HG03280 (cell line): ENCODE results near the gene PACS1.
"Not testable (repeated sequence)": the region's sequence is repeated elsewhere in the genome, so short reads cannot be mapped to it uniquely, and the experiment has no call there.

Experiments
- ATAC-seq: cut with Tn5 transposase; IDR thresholded peaks from one replicate; pipeline ENCODE4 v1.9.1; 2021; ENCODE audit warnings: mild to moderate bottlenecking, moderate library complexity; ENCODE audit not compliant: unreplicated experiment

The PACS1 gene

GRCh38 chr11:66239998-66240780 lies 170.1 kb downstream of the PACS1 start:
- no peak for ATAC-seq

DNA sequence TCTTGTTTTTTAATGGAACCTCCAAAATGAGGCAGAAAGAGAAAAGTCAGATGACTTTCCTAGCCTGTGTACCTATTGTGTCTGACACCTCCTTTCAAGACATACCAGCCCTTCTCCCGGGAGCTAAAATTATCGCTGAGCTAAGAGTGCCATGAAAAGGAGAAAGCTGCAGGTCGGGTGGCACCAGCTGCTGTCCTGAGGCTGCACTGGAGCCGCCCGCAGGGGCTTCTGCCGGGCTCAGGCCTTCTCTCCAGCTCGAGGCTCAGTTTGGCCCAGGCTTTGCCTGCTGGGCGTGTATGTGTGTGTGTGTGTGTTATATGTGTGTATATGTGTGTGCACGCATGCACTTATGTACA lies 170.7 kb downstream of the PACS1 start:
- ATAC-seq: no peak

- ATAC-seq: no peak
Measured at GRCh38 chr11:66242095-66242765, 172.2 kb downstream of the PACS1 start.

GRCh38 chr11:66243782-66244535 lies 173.9 kb downstream of the PACS1 start:
- no peak for ATAC-seq

GRCh38 chr11:66247295-66247694 lies 177.2 kb downstream of the PACS1 start:
- no peak for ATAC-seq

GRCh38 chr11:66247801-66248200 lies 177.7 kb downstream of the PACS1 start:
- no peak for ATAC-seq

GRCh38 chr11:66248903-66249302 lies 178.8 kb downstream of the PACS1 start:
- no peak for ATAC-seq

GRCh38 chr11:66251809-66252208 lies 181.7 kb downstream of the PACS1 start:
- ATAC-seq: no peak

GRCh38 chr11:66253081-66253480 lies 183.0 kb downstream of the PACS1 start:
- not testable (repeated sequence) for ATAC-seq

GRCh38 chr11:66258473-66258893 lies 188.4 kb downstream of the PACS1 start:
- peak; percentile 1 for ATAC-seq

- no peak for ATAC-seq
Measured at GRCh38 chr11:66259225-66259624, 189.2 kb downstream of the PACS1 start.

GRCh38 chr11:66259956-66260355 lies 189.9 kb downstream of the PACS1 start:
- ATAC-seq: no peak

- ATAC-seq: no peak
Measured at GRCh38 chr11:66261578-66261977, 191.5 kb downstream of the PACS1 start.

- ATAC-seq: no peak
Measured at GRCh38 chr11:66262191-66262590, 192.1 kb downstream of the PACS1 start.

- no peak for ATAC-seq
Measured at GRCh38 chr11:66262696-66263095, 192.6 kb downstream of the PACS1 start.

DNA sequence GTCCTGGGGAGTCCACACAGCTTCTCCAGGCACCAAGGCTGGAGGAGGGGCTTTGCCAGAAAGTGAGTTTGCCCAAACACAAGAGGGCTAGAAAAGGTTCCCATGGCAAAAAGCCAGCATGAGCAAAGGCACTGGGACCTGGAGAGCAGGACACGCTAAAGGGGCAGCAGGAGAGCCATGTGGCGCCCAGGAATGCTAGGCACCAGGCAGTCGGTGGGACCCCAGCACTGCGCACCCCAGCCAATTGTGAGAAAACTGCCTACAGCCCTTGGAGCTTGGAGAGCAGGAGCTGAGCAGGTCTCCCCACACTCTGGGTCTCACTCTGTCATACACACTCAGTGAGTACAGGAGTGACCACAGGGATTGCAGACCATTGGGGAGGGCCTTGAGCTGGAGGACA lies 193.2 kb downstream of the PACS1 start:
- no peak for ATAC-seq

DNA sequence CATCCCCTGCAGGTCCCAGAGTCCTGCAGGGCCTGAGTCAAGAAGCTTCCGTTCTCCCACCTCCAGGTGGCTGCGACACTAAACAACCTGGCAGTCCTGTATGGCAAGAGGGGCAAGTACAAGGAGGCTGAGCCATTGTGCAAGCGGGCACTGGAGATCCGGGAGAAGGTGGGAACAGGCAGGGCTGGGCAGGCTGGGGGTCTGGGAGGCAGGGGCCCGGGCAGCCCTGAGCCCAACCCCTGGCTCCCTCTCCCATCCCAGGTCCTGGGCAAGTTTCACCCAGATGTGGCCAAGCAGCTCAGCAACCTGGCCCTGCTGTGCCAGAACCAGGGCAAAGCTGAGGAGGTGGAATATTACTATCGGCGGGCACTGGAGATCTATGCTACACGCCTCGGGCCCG lies 193.7 kb downstream of the PACS1 start:
- no peak for ATAC-seq

DNA sequence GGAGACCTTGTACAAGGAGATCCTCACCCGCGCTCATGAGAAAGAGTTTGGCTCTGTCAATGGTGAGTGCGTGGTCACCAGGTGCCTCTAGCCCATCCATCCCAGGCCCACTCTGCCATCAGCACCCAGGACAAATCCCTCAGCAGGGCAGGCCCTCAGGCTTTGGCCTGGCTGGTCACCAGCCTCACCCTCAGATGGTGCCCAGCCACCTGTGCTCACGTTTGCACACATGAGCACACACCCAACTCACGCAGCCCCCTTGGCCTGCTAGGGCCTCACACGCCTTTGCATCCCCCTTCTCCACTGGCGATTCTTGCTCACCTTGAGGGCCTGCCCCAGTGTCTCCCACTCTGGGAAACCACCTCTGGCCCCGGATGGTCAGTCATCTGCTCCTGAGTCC lies 194.3 kb downstream of the PACS1 start:
- ATAC-seq: no peak

GRCh38 chr11:66264914-66265313 lies 194.8 kb downstream of the PACS1 start:
- ATAC-seq: no peak

GRCh38 chr11:66265531-66266377 lies 195.7 kb downstream of the PACS1 start:
- no peak for ATAC-seq
